HEK293T (cell line): ENCODE data around the gene CSF2RB.
"Not testable (repeated sequence)": the region's sequence is repeated elsewhere in the genome, so short reads cannot be mapped to it uniquely, and the experiment has no call there.

Experiments
- CTCF ChIA-PET: fragments of 350-600 bp; formaldehyde crosslinking; extraction: SDS; loops from one replicate; lab custom pipeline; 2021; ENCODE audit warnings: antibody characterized with exemption, inconsistent platforms; lab: Yijun Ruan, JAX
- POLR2A ChIA-PET: fragments of 350-600 bp; formaldehyde crosslinking; extraction: SDS; loops from one replicate; lab custom pipeline; 2020; ENCODE audit warnings: antibody characterized with exemption, inconsistent platforms; lab: Yijun Ruan, JAX
- DNase-seq: peaks from one replicate; pipeline ENCODE4 v3.0.0; 2012; ENCODE audit warnings: mixed read lengths; ENCODE audit errors: extremely low spot score
- ARNT ChIP-seq: fragments of 450-650 bp; IDR thresholded peaks from 2 replicates; pipeline ENCODE4 v1.6.1; 2017; ENCODE audit warnings: mild to moderate bottlenecking
- BHLHE40 ChIP-seq: fragments of 450-650 bp; IDR thresholded peaks from 2 replicates; pipeline ENCODE4 v1.6.1; 2016; ENCODE audit warnings: mild to moderate bottlenecking, moderate library complexity, borderline replicate concordance
- CTBP1 ChIP-seq: fragments of 450-650 bp; IDR thresholded peaks from 2 replicates; pipeline ENCODE4 v1.6.1; 2016; ENCODE audit warnings: borderline replicate concordance
- ELF4 ChIP-seq: fragments of 450-650 bp; IDR thresholded peaks from 2 replicates; pipeline ENCODE4 v1.6.1; 2017; ENCODE audit warnings: antibody characterized with exemption
- FOXA1 ChIP-seq: fragments of 450-650 bp; IDR thresholded peaks from 2 replicates; pipeline ENCODE4 v1.6.1; 2016; ENCODE audit warnings: mild to moderate bottlenecking
- FOXK2 ChIP-seq: fragments of 450-650 bp; IDR thresholded peaks from 2 replicates; pipeline ENCODE4 v1.6.1; 2016; ENCODE audit warnings: mild to moderate bottlenecking
- FOXM1 ChIP-seq: fragments of 450-650 bp; IDR thresholded peaks from 2 replicates; pipeline ENCODE4 v1.6.1; 2017; ENCODE audit warnings: mild to moderate bottlenecking, borderline replicate concordance
- HDGF ChIP-seq: fragments of 450-650 bp; IDR thresholded peaks from 2 replicates; pipeline ENCODE4 v1.6.1; 2017; ENCODE audit warnings: antibody characterized with exemption, borderline replicate concordance
- L3MBTL2 ChIP-seq: fragments of 450-650 bp; conservative IDR thresholded peaks from 2 replicates; pipeline ENCODE4 v1.6.1; 2016; ENCODE audit warnings: mild to moderate bottlenecking
- LEF1 ChIP-seq: fragments of 450-650 bp; IDR thresholded peaks from 2 replicates; pipeline ENCODE4 v1.6.1; 2017; ENCODE audit warnings: mild to moderate bottlenecking, borderline replicate concordance
- NFRKB ChIP-seq: fragments of 450-650 bp; IDR thresholded peaks from 2 replicates; pipeline ENCODE4 v1.6.1; 2016; ENCODE audit warnings: mild to moderate bottlenecking, moderate library complexity
- PKNOX1 ChIP-seq: fragments of 450-650 bp; IDR thresholded peaks from 2 replicates; pipeline ENCODE4 v1.6.1; 2016
- SP1 ChIP-seq: fragments of 450-650 bp; IDR thresholded peaks from 2 replicates; pipeline ENCODE4 v1.6.1; 2017
- SUZ12 ChIP-seq: fragments of 450-650 bp; IDR thresholded peaks from 2 replicates; pipeline ENCODE4 v1.6.1; 2016; ENCODE audit warnings: mild to moderate bottlenecking
- TARDBP ChIP-seq: fragments of 450-650 bp; IDR thresholded peaks from 2 replicates; pipeline ENCODE4 v1.6.1; 2016
- ZNF384 ChIP-seq: fragments of 450-650 bp; IDR thresholded peaks from 2 replicates; pipeline ENCODE4 v1.6.1; 2016

Gene CSF2RB

GRCh38 chr22:36981247-36981775, 67.9 kb downstream of the CSF2RB start:
- POLR2A ChIA-PET, result no interaction called here
- no peak for DNase-seq
- CTCF ChIA-PET, result interaction anchor here (1.7 kb wide), 1 partner anchor 125 kb away, joined by 7 read pairs; no protein-coding TSS in a partner anchor
- TF ChIP-seq LEF1 (no peak), ZNF384 (no peak), FOXK2 (no peak), NFRKB (no peak), FOXA1 (no peak), BHLHE40 (no peak), HDGF (no peak), PKNOX1 (no peak), L3MBTL2 (no peak), SP1 (no peak)

- TF ChIP-seq PKNOX1 (no peak), ARNT (no peak), LEF1 (no peak), NFRKB (no peak), ZNF384 (no peak), SUZ12 (no peak), ELF4 (no peak), FOXK2 (no peak), CTBP1 (no peak), FOXA1 (no peak), HDGF (no peak), SP1 (no peak), TARDBP (no peak), FOXM1 (no peak), L3MBTL2 (no peak), BHLHE40 (no peak)
- DNase-seq, result no peak
- CTCF ChIA-PET, result interaction anchor here (1.1 kb wide), 1 partner anchor 224 kb away, joined by 3 read pairs; no protein-coding TSS in a partner anchor
- POLR2A ChIA-PET, result interaction anchor here (1.4 kb wide), 1 partner anchor 206 kb away, joined by 3 read pairs; the partner anchor contains the start of gene IFT27
These were observed 68.7 kb downstream of the CSF2RB start for GRCh38 chr22:36982136-36982535.

GRCh38 chr22:36985211-36985889, 71.9 kb downstream of the CSF2RB start:
- CTCF ChIA-PET, result interaction anchor here (0.7 kb wide), 1 partner anchor 58 kb away, joined by 5 read pairs; no protein-coding TSS in a partner anchor
- TF ChIP-seq ZNF384 (no peak), HDGF (no peak), FOXA1 (no peak), CTBP1 (no peak), SUZ12 (no peak), L3MBTL2 (no peak), ARNT (no peak), FOXK2 (no peak), BHLHE40 (no peak), FOXM1 (no peak), ELF4 (no peak), LEF1 (no peak)
- POLR2A ChIA-PET, result no interaction called here
- DNase-seq, result no peak

- ChIA-PET POLR2A (no interaction called here), CTCF (interaction anchor here (0.7 kb wide), 1 partner anchor 57 kb away, joined by 5 read pairs; no protein-coding TSS in a partner anchor)
These were observed 72.9 kb downstream of the CSF2RB start for GRCh38 chr22:36986242-36986821.

GRCh38 chr22:36988075-36988832, 74.8 kb downstream of the CSF2RB start:
- ChIA-PET POLR2A (no interaction called here), CTCF (no interaction called here)
- no peak for DNase-seq
- TF ChIP-seq FOXM1 (no peak), TARDBP (no peak), CTBP1 (no peak), ARNT (no peak), PKNOX1 (no peak), SP1 (no peak), ELF4 (no peak), FOXK2 (no peak), HDGF (no peak), FOXA1 (no peak)

More at GRCh38 chr22:36986242-36986821, 72.9 kb downstream of the CSF2RB start:
- no peak for DNase-seq
- no peak for TF ChIP-seq NFRKB
- TF ChIP-seq HDGF, result no peak
- no peak for TF ChIP-seq L3MBTL2
- no peak for TF ChIP-seq FOXA1
- no peak for TF ChIP-seq PKNOX1
- TF ChIP-seq ELF4, result no peak
- no peak for TF ChIP-seq SP1
- no peak for TF ChIP-seq FOXM1
- TF ChIP-seq BHLHE40, result no peak

GRCh38 chr22:36989012-36989411, 75.6 kb downstream of the CSF2RB start:
- DNase-seq, POLR2A ChIA-PET, CTCF ChIA-PET: not testable (repeated sequence)
